GM15510 (cell line): ENCODE data around the gene GALNT15.

Experiments
- POLR2A ChIP-seq: IDR thresholded peaks from 3 replicates; pipeline ENCODE4 v1.6.1; 2011; ENCODE audit warnings: borderline replicate concordance; ENCODE audit not compliant: insufficient read length; ENCODE audit errors: extremely low read depth

The GALNT15 gene

GRCh38 chr3:16177962-16178627 is 3.6 kb downstream of the GALNT15 start:
- no peak for TF ChIP-seq POLR2A

GRCh38 chr3:16178628-16178988 is 4.1 kb downstream of the GALNT15 start:
- no peak for TF ChIP-seq POLR2A

- no peak for TF ChIP-seq POLR2A
These were observed 4.8 kb downstream of the GALNT15 start for GRCh38 chr3:16179261-16179660.

- no peak for TF ChIP-seq POLR2A
These were observed 5.6 kb downstream of the GALNT15 start for GRCh38 chr3:16179771-16180736.

GRCh38 chr3:16180737-16181134 is 6.3 kb downstream of the GALNT15 start:
- TF ChIP-seq POLR2A: no peak

GRCh38 chr3:16181361-16181760 is 6.9 kb downstream of the GALNT15 start:
- TF ChIP-seq POLR2A: no peak

- TF ChIP-seq POLR2A: no peak
These were observed 7.7 kb downstream of the GALNT15 start for GRCh38 chr3:16182183-16182582.

GRCh38 chr3:16182612-16183011 is 8.1 kb downstream of the GALNT15 start:
- no peak for TF ChIP-seq POLR2A

- TF ChIP-seq POLR2A: no peak
These were observed 8.6 kb downstream of the GALNT15 start for GRCh38 chr3:16183082-16183481.

- no peak for TF ChIP-seq POLR2A
These were observed 9.3 kb downstream of the GALNT15 start for GRCh38 chr3:16183601-16184270.

- no peak for TF ChIP-seq POLR2A
These were observed 11.6 kb downstream of the GALNT15 start for GRCh38 chr3:16186086-16186485.

- TF ChIP-seq POLR2A: no peak
These were observed 12.1 kb downstream of the GALNT15 start for GRCh38 chr3:16186565-16186964.

- no peak for TF ChIP-seq POLR2A
These were observed 12.8 kb downstream of the GALNT15 start for GRCh38 chr3:16187213-16187790.

GRCh38 chr3:16188071-16188470 is 13.6 kb downstream of the GALNT15 start:
- no peak for TF ChIP-seq POLR2A

GRCh38 chr3:16189201-16189600 is 14.7 kb downstream of the GALNT15 start:
- no peak for TF ChIP-seq POLR2A
